Measurements from ENCODE around the gene PATJ.

Gene PATJ

GRCh38 chr1:62209931-62210595 lies 467.8 kb downstream of the PATJ start:
- Histone ChIP-seq H3K9ac (ENCODE audit: low read length) (no peak overlapping the region), H2BK15ac (ENCODE audit: low read depth, poor library complexity, severe bottlenecking) (no peak overlapping the region), H2BK120ac (ENCODE audit: low read depth, low read length) (no peak overlapping the region), H3K4me2 (ENCODE audit: low read length, poor library complexity, severe bottlenecking) (peak overlapping the region; percentile 9), H2AK5ac (ENCODE audit: low read length, severe bottlenecking) (no peak overlapping the region), H3K18ac (ENCODE audit: low read depth in 1 of 2, low read length in 2 of 2) (no peak overlapping the region), H3K36me3 (ENCODE audit: control insufficient read depth in 1 of 2, insufficient read depth in 2 of 2, low read depth in 1 of 2, low read length in 2 of 2) (no peaks in the 10 kb centered on the region), H3K27me3 (ENCODE audit: control insufficient read depth in 1 of 2, insufficient read depth in 1 of 2, low read length in 2 of 2) (no peaks in the 10 kb centered on the region), H3K4me1 (ENCODE audit: control insufficient read depth, insufficient read depth, low read depth, low read length) (no peaks in the 10 kb centered on the region), H2BK12ac (ENCODE audit: low read length in 2 of 2) (no peak overlapping the region), H2AFZ (ENCODE audit: low read depth, low read length) (no peak overlapping the region), H3K79me1 (replicated peaks; ENCODE audit: low read length, poor library complexity, severe bottlenecking) (no peaks in the 10 kb centered on the region), H4K8ac (ENCODE audit: low read length) (no peak overlapping the region), H4K91ac (ENCODE audit: low read length) (no peak overlapping the region), H3K14ac (ENCODE audit: low read length in 2 of 2) (no peak overlapping the region), H3K4me3 (ENCODE audit: insufficient read depth in 1 of 2, low read depth in 1 of 2, low read length in 2 of 2) (no peak overlapping the region), H3K23ac (ENCODE audit: low read length in 2 of 2) (no peak overlapping the region), H3K4ac (ENCODE audit: low read depth in 1 of 2, low read length in 2 of 2) (no peak overlapping the region), H3K27ac (ENCODE audit: low read length, poor library complexity, severe bottlenecking) (no peak overlapping the region), H2BK5ac (ENCODE audit: low read depth, low read length, poor library complexity, severe bottlenecking) (no peak overlapping the region), H3K9me3 (ENCODE audit: control insufficient read depth, low read length) (peaks cover 32% of the 10 kb centered on the region)
- 100% methylated on average over 1 of the region's 1 CpG for WGBS
- DNase-seq = no peak

GRCh38 chr1:62210960-62211359 lies 468.7 kb downstream of the PATJ start:
- Histone ChIP-seq H3K9ac (ENCODE audit: low read length) (no peak overlapping the region), H2AFZ (ENCODE audit: low read depth, low read length) (no peak overlapping the region), H3K9me3 (ENCODE audit: control insufficient read depth, low read length) (peaks cover 32% of the 10 kb centered on the region), H3K4me3 (ENCODE audit: insufficient read depth in 1 of 2, low read depth in 1 of 2, low read length in 2 of 2) (no peak overlapping the region), H3K18ac (ENCODE audit: low read depth in 1 of 2, low read length in 2 of 2) (no peak overlapping the region), H2BK5ac (ENCODE audit: low read depth, low read length, poor library complexity, severe bottlenecking) (no peak overlapping the region), H3K4me2 (ENCODE audit: low read length, poor library complexity, severe bottlenecking) (no peak overlapping the region), H4K91ac (ENCODE audit: low read length) (no peak overlapping the region), H4K8ac (ENCODE audit: low read length) (no peak overlapping the region), H2BK12ac (ENCODE audit: low read length in 2 of 2) (no peak overlapping the region), H3K27me3 (ENCODE audit: control insufficient read depth in 1 of 2, insufficient read depth in 1 of 2, low read length in 2 of 2) (no peaks in the 10 kb centered on the region), H3K4ac (ENCODE audit: low read depth in 1 of 2, low read length in 2 of 2) (no peak overlapping the region), H2BK120ac (ENCODE audit: low read depth, low read length) (no peak overlapping the region), H3K23ac (ENCODE audit: low read length in 2 of 2) (no peak overlapping the region), H3K14ac (ENCODE audit: low read length in 2 of 2) (no peak overlapping the region), H3K79me1 (replicated peaks; ENCODE audit: low read length, poor library complexity, severe bottlenecking) (no peaks in the 10 kb centered on the region), H3K36me3 (ENCODE audit: control insufficient read depth in 1 of 2, insufficient read depth in 2 of 2, low read depth in 1 of 2, low read length in 2 of 2) (no peaks in the 10 kb centered on the region), H3K4me1 (ENCODE audit: control insufficient read depth, insufficient read depth, low read depth, low read length) (no peaks in the 10 kb centered on the region), H2AK5ac (ENCODE audit: low read length, severe bottlenecking) (no peak overlapping the region), H3K27ac (ENCODE audit: low read length, poor library complexity, severe bottlenecking) (no peak overlapping the region), H2BK15ac (ENCODE audit: low read depth, poor library complexity, severe bottlenecking) (no peak overlapping the region)
- no peak for DNase-seq
- 66% methylated on average over 1 of the region's 1 CpG for WGBS

- DNase-seq = no peak
- 89% methylated on average over 2 of the region's 6 CpGs for WGBS
- H2AFZ ChIP-seq (ENCODE audit: low read depth, low read length) = no peak overlapping the region
- no peak overlapping the region for H3K27ac ChIP-seq (ENCODE audit: low read length, poor library complexity, severe bottlenecking)
- no peaks in the 10 kb centered on the region for H3K36me3 ChIP-seq (ENCODE audit: control insufficient read depth in 1 of 2, insufficient read depth in 2 of 2, low read depth in 1 of 2, low read length in 2 of 2)
- H4K91ac ChIP-seq (ENCODE audit: low read length) = no peak overlapping the region
- no peak overlapping the region for H2BK15ac ChIP-seq (ENCODE audit: low read depth, poor library complexity, severe bottlenecking)
- H3K27me3 ChIP-seq (ENCODE audit: control insufficient read depth in 1 of 2, insufficient read depth in 1 of 2, low read length in 2 of 2) = no peaks in the 10 kb centered on the region
- H3K9me3 ChIP-seq (ENCODE audit: control insufficient read depth, low read length) = peaks cover 26% of the 10 kb centered on the region
- H3K4me1 ChIP-seq (ENCODE audit: control insufficient read depth, insufficient read depth, low read depth, low read length) = no peaks in the 10 kb centered on the region
- no peak overlapping the region for H3K4me3 ChIP-seq (ENCODE audit: insufficient read depth in 1 of 2, low read depth in 1 of 2, low read length in 2 of 2)
- no peak overlapping the region for H3K14ac ChIP-seq (ENCODE audit: low read length in 2 of 2)
- H3K4ac ChIP-seq (ENCODE audit: low read depth in 1 of 2, low read length in 2 of 2) = no peak overlapping the region
- H3K18ac ChIP-seq (ENCODE audit: low read depth in 1 of 2, low read length in 2 of 2) = no peak overlapping the region
- no peak overlapping the region for H2AK5ac ChIP-seq (ENCODE audit: low read length, severe bottlenecking)
- no peak overlapping the region for H3K4me2 ChIP-seq (ENCODE audit: low read length, poor library complexity, severe bottlenecking)
- H2BK120ac ChIP-seq (ENCODE audit: low read depth, low read length) = no peak overlapping the region
- no peak overlapping the region for H2BK5ac ChIP-seq (ENCODE audit: low read depth, low read length, poor library complexity, severe bottlenecking)
- H4K8ac ChIP-seq (ENCODE audit: low read length) = no peak overlapping the region
- no peak overlapping the region for H3K23ac ChIP-seq (ENCODE audit: low read length in 2 of 2)
- H3K79me1 ChIP-seq (replicated peaks; ENCODE audit: low read length, poor library complexity, severe bottlenecking) = no peaks in the 10 kb centered on the region
- no peak overlapping the region for H3K9ac ChIP-seq (ENCODE audit: low read length)
- H2BK12ac ChIP-seq (ENCODE audit: low read length in 2 of 2) = no peak overlapping the region
Measured at GRCh38 chr1:62212411-62212810, 470.1 kb downstream of the PATJ start.

GRCh38 chr1:62213075-62213914 lies 471.0 kb downstream of the PATJ start:
- no peak for DNase-seq
- Histone ChIP-seq H3K4me2 (ENCODE audit: low read length, poor library complexity, severe bottlenecking) (no peak overlapping the region), H2BK120ac (ENCODE audit: low read depth, low read length) (no peak overlapping the region), H3K4me1 (ENCODE audit: control insufficient read depth, insufficient read depth, low read depth, low read length) (no peaks in the 10 kb centered on the region), H2BK15ac (ENCODE audit: low read depth, poor library complexity, severe bottlenecking) (no peak overlapping the region), H3K14ac (ENCODE audit: low read length in 2 of 2) (no peak overlapping the region), H2BK5ac (ENCODE audit: low read depth, low read length, poor library complexity, severe bottlenecking) (no peak overlapping the region), H3K23ac (ENCODE audit: low read length in 2 of 2) (no peak overlapping the region), H3K79me1 (replicated peaks; ENCODE audit: low read length, poor library complexity, severe bottlenecking) (no peaks in the 10 kb centered on the region), H4K91ac (ENCODE audit: low read length) (no peak overlapping the region), H2AFZ (ENCODE audit: low read depth, low read length) (no peak overlapping the region), H3K4me3 (ENCODE audit: insufficient read depth in 1 of 2, low read depth in 1 of 2, low read length in 2 of 2) (no peak overlapping the region), H3K27ac (ENCODE audit: low read length, poor library complexity, severe bottlenecking) (no peak overlapping the region), H3K27me3 (ENCODE audit: control insufficient read depth in 1 of 2, insufficient read depth in 1 of 2, low read length in 2 of 2) (no peaks in the 10 kb centered on the region), H3K9me3 (ENCODE audit: control insufficient read depth, low read length) (peaks cover 24% of the 10 kb centered on the region), H3K9ac (ENCODE audit: low read length) (no peak overlapping the region), H2BK12ac (ENCODE audit: low read length in 2 of 2) (no peak overlapping the region), H3K18ac (ENCODE audit: low read depth in 1 of 2, low read length in 2 of 2) (no peak overlapping the region), H2AK5ac (ENCODE audit: low read length, severe bottlenecking) (no peak overlapping the region), H3K4ac (ENCODE audit: low read depth in 1 of 2, low read length in 2 of 2) (no peak overlapping the region), H3K36me3 (ENCODE audit: control insufficient read depth in 1 of 2, insufficient read depth in 2 of 2, low read depth in 1 of 2, low read length in 2 of 2) (no peaks in the 10 kb centered on the region), H4K8ac (ENCODE audit: low read length) (no peak overlapping the region)
- WGBS = 67% methylated on average over 6 of the region's 6 CpGs

All from mesenchymal stem cell (in vitro differentiated cells and primary cell).